Measurements from ENCODE around the gene TMCO1. TPM values are rescaled to one million over a fixed set of nuclear protein-coding genes. Genes with fewer than 3 reads are reported as not detected.

Gene TMCO1
- total and polyA plus RNA-seq, 10 donors: 23.3 to 57.9 (median 50.7) TPM

DNA sequence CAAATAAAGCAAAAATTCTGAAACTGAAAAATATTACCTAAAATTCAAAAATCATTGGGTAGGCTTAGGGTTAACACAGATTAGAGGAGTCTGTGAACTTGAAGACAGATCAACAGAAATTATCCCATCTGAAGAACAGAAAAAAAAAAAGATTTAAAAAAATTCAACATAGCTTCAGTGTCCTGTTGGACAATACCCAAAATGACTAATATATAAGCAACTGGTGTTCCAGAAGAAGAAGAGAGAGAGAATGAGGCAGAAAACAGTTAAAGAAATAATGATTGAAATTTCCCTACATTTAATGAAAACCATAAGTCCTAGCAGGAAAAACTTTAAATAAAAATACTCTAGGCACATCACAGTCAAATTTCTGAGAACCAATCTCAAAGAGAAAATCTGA is 31.5 kb downstream of the TMCO1 start:
- H3K4me3 ChIP-seq: no peak overlapping the region
- H3K4me1 ChIP-seq: peaks cover 12 to 32% (median 19%) of the 10 kb centered on the region in 6 donors
- no peaks in the 10 kb centered on the region for H3K27me3 ChIP-seq (replicated peaks in 1 of 7)
- TF ChIP-seq POLR2A (IDR thresholded peaks at IDR 0.05): no peak
- no peak for TF ChIP-seq POLR2AphosphoS5 (IDR thresholded peaks at IDR 0.05)
- TF ChIP-seq, protein P1, sequence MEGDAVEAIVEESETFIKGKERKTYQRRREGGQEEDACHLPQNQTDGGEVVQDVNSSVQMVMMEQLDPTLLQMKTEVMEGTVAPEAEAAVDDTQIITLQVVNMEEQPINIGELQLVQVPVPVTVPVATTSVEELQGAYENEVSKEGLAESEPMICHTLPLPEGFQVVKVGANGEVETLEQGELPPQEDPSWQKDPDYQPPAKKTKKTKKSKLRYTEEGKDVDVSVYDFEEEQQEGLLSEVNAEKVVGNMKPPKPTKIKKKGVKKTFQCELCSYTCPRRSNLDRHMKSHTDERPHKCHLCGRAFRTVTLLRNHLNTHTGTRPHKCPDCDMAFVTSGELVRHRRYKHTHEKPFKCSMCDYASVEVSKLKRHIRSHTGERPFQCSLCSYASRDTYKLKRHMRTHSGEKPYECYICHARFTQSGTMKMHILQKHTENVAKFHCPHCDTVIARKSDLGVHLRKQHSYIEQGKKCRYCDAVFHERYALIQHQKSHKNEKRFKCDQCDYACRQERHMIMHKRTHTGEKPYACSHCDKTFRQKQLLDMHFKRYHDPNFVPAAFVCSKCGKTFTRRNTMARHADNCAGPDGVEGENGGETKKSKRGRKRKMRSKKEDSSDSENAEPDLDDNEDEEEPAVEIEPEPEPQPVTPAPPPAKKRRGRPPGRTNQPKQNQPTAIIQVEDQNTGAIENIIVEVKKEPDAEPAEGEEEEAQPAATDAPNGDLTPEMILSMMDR (IDR thresholded peaks at IDR 0.05 in 8 of 11, conservative IDR thresholded peaks at IDR 0.05 in 3 of 11): no peak
- H3K36me3 ChIP-seq: peaks cover 0 to 88% (median 35%) of the 10 kb centered on the region in 6 donors
- peak overlapping the region in 1 of 8 donors; percentile 14 for H3K27ac ChIP-seq
- DNase-seq: no peak
- intact Hi-C loops (cut with DNase I; ENCODE audit: low total_unique reads): no loop called here
- H3K9me3 ChIP-seq: no peaks in the 10 kb centered on the region

DNA sequence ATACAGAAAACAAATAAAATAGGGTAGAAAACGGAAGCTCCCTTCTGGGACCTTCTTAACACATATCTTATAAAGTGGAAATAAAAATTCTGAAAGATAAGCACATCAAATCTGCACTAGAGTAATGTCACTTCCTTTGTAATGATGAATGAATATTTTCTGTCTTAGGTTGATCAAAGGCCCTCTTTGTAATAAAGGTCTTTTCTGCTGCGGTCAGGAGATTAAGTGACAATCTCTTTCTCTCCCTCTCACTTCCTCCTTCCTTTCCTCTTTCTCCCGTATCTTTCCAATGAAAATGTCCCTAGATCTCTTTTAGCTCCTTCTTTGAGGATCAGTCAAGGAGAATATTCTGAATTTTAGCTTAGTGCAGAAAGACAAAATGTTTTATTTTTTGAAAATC is 33.8 kb downstream of the TMCO1 start:
- H3K27ac ChIP-seq: no peak overlapping the region
- 81 to 88% (median 84%) methylated on average over 3 of the region's 3 CpGs for WGBS, 5 donors
- intact Hi-C loops (cut with DNase I; ENCODE audit: low total_unique reads): no loop called here
- no peak for TF ChIP-seq POLR2A (IDR thresholded peaks at IDR 0.05)
- no peak for TF ChIP-seq POLR2AphosphoS5 (IDR thresholded peaks at IDR 0.05)
- TF ChIP-seq, protein P1 (IDR thresholded peaks at IDR 0.05 in 8 of 11, conservative IDR thresholded peaks at IDR 0.05 in 3 of 11): no peak
- no peaks in the 10 kb centered on the region for H3K27me3 ChIP-seq (replicated peaks in 1 of 7)
- no peaks in the 10 kb centered on the region for H3K9me3 ChIP-seq
- H3K36me3 ChIP-seq: peaks cover 0 to 87% (median 16%) of the 10 kb centered on the region in 6 donors
- DNase-seq: no peak
- H3K4me1 ChIP-seq: peaks cover 12 to 32% (median 19%) of the 10 kb centered on the region in 6 donors
- no peak overlapping the region for H3K4me3 ChIP-seq

DNA sequence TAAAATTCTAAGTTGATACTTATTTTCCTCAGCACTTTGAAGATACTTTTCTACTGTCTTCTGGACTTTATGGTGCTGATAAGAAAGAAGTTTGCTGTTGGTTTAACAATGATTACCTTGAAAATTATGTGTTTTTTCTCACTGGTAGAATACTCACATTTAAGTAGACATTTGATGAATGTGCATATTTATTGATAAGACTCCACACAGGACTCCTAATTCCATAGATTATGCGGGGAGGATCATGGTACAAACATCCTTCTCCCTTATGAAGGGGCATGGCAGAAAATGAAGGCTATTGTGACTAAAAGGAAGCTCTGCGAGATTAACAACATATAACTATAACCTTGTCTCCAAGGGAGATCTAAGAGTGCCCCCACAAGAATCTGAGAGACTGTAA is 41.8 kb downstream of the TMCO1 start:
- Histone ChIP-seq H3K27ac (no peak overlapping the region), H3K4me3 (no peak overlapping the region), H3K4me1 (no peaks in the 10 kb centered on the region), H3K9me3 (no peaks in the 10 kb centered on the region), H3K27me3 (replicated peaks in 1 of 7) (no peaks in the 10 kb centered on the region), H3K36me3 (peaks cover 2 to 66% (median 27%) of the 10 kb centered on the region in 6 donors)
- DNase-seq: no peak
- intact Hi-C loops (cut with DNase I; ENCODE audit: low total_unique reads): no loop called here
- no peak for TF ChIP-seq POLR2AphosphoS5 (IDR thresholded peaks at IDR 0.05)
- TF ChIP-seq, protein P1 (IDR thresholded peaks at IDR 0.05 in 8 of 11, conservative IDR thresholded peaks at IDR 0.05 in 3 of 11): no peak
- 90 to 98% (median 94%) methylated on average over 2 of the region's 2 CpGs for WGBS, 5 donors

DNA sequence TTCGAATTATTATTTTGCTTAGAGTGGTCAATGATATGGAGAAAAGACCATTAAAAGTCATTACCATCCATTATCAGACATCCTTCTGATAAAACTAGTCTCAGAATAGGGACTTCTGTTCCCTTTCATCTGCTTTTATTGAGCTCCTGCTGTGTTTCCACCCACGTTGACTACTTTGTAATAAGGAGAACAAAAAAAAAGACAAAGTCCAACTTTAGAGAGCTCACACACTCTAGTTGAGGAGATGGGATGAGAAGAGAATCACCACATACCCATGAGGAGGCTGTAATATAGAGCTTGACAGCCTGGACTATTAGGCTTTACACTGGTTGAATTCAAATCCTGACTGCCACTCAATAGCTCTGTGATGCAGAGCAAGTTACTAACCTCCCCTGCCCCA is 42.5 kb downstream of the TMCO1 start:
- intact Hi-C loops (cut with DNase I; ENCODE audit: low total_unique reads): no loop called here
- H3K36me3 ChIP-seq: peaks cover 2 to 60% (median 27%) of the 10 kb centered on the region in 6 donors
- no peaks in the 10 kb centered on the region for H3K9me3 ChIP-seq

More for the DNA sequence above, 42.5 kb downstream of the TMCO1 start:
- TF ChIP-seq POLR2AphosphoS5 (IDR thresholded peaks at IDR 0.05) (no peak), POLR2A (IDR thresholded peaks at IDR 0.05) (no peak)
- TF ChIP-seq, protein P1 (IDR thresholded peaks at IDR 0.05 in 8 of 11, conservative IDR thresholded peaks at IDR 0.05 in 3 of 11): no peak
- Histone ChIP-seq H3K4me3 (no peak overlapping the region), H3K27me3 (replicated peaks in 1 of 7) (no peaks in the 10 kb centered on the region), H3K27ac (no peak overlapping the region), H3K4me1 (no peaks in the 10 kb centered on the region)
- no peak for DNase-seq
- 90 to 100% (median 93%) methylated on average over 2 of the region's 2 CpGs for WGBS, 5 donors
